OCI-LY3 (cell line): ENCODE data around the gene HHAT.

Experiments
- CTCF ChIP-seq: fragments of 200-600, 300-600 bp; sonication (generic); IDR thresholded peaks from 2 replicates; pipeline ENCODE4 v1.5.1; 2014; ENCODE audit warnings: antibody characterized with exemption, low read length, low read depth
- EZH2phosphoT487 ChIP-seq: fragments of 200-600 bp; shearing (Covaris generic); IDR thresholded peaks from 2 replicates; pipeline ENCODE4 v1.6.1; 2018; ENCODE audit warnings: antibody characterized with exemption, mixed run types, low read depth

- no peak for TF ChIP-seq CTCF
- no peak for TF ChIP-seq EZH2phosphoT487
Observed at GRCh38 chr1:210418863-210419650, 90.4 kb downstream of the HHAT start.
